Prostate gland (tissue), 2 donors: Measurements from ENCODE around the gene ARAP2. TPM values are rescaled to one million over a fixed set of nuclear protein-coding genes. Genes with fewer than 3 reads are reported as not detected.

Source experiments
- DNase-seq: peaks from one replicate; pipeline ENCODE4 v3.0.0-alpha.2; 2019; ENCODE audit warnings: low spot score
- H3K27ac ChIP-seq, 2 donors: fragments of 200-600 bp; sonication (generic); 2 replicates each; pipeline ENCODE4 v1.5.1; 2017 to 2019
- H3K27me3 ChIP-seq: fragments of 200-600 bp; sonication (generic); replicated peaks from 2 replicates; pipeline ENCODE4 v1.5.1; 2019; ENCODE audit not compliant: insufficient read depth
- H3K36me3 ChIP-seq, 2 donors: fragments of 200-600 bp; sonication (generic); 1 replicate in 1 of 2; 2 replicates in 1 of 2; pipeline versions ENCODE4 v1.5.1 to v1.8.1; 2017 to 2019
- H3K4me1 ChIP-seq: fragments of 200-600 bp; sonication (generic); replicated peaks from 2 replicates; pipeline ENCODE4 v1.5.1; 2019
- H3K4me3 ChIP-seq, 2 donors: fragments of 200-600 bp; sonication (generic); 2 replicates each; pipeline ENCODE4 v1.5.1; 2017 to 2019
- H3K9me3 ChIP-seq: fragments of 200-600 bp; sonication (generic); 2 replicates; pipeline ENCODE4 v1.5.1; 2017
- POLR2A ChIP-seq: fragments of 450-650 bp; IDR thresholded peaks from one replicate; pipeline ENCODE4 v1.6.1; 2016; ENCODE audit warnings: antibody characterized with exemption, mild to moderate bottlenecking
- POLR2AphosphoS5 ChIP-seq: sonication (generic); formaldehyde crosslinking; IDR thresholded peaks from one replicate; pipeline ENCODE4 v1.6.1; 2017; ENCODE audit warnings: antibody characterized with exemption
- WGBS: methylation state at CpG from one replicate; pipeline ENCODE4 v1.1.5; 2018; 5-methylcytosine and 5-hydroxymethylcytosine counted together
- intact Hi-C: fragments of 100-400 bp; cut with DNase I; formaldehyde crosslinking; loops from one replicate; pipeline ENCODE4 v1.14.2; 2022
- total RNA-seq, 2 donors: library from RNA; depleted of rRNA; stranded (reverse); fragments of >200 nt; gene quantifications; one replicate each; pipeline ENCODE4 v1.1.0, GENCODE V29; 2016
- TF ChIP-seq, protein P1 (sequence below), 4 experiments: fragments of 200-600 bp in 2 of 4; fragments of 450-650 bp in 2 of 4; sonication (generic) in 2 of 4; IDR thresholded peaks; 1 replicate in 3 of 4; 2 replicates in 1 of 4; pipeline ENCODE4 v1.5.1; 2016 to 2019; ENCODE audit warnings: antibody characterized with exemption in 4 of 4, mild to moderate bottlenecking in 2 of 4, moderate library complexity in 2 of 4

Gene ARAP2
- total RNA-seq, 2 donors from 2014 or later = 10.3 to 97.8 TPM

DNA sequence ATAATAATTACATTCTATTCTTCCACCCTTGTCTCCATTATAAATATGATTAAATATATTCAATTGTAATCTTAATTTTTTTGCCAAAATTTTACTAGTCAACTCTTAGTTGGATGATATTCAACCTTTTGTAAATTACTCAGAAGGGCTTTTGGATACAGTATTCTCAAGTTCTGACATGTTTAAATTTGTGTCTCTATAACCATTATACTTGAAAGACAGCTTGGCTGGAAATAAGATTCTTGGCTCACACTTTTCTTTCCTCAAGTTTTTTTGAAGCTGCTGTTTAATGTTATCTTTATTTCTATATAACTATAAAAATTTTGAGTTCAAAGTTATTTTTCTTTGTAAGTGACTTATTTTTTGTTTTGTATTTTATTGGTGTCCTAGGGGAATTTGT, 214.4 kb downstream of the ARAP2 start:
- no peak for DNase-seq
- Histone ChIP-seq H3K9me3 (no peaks in the 10 kb centered on the region), H3K4me3 (no peak overlapping the region), H3K27ac (no peak overlapping the region), H3K36me3 (no peaks in the 10 kb centered on the region), H3K27me3 (no peaks in the 10 kb centered on the region), H3K4me1 (no peaks in the 10 kb centered on the region)
- TF ChIP-seq POLR2A (no peak), POLR2AphosphoS5 (no peak)
- TF ChIP-seq, protein P1, sequence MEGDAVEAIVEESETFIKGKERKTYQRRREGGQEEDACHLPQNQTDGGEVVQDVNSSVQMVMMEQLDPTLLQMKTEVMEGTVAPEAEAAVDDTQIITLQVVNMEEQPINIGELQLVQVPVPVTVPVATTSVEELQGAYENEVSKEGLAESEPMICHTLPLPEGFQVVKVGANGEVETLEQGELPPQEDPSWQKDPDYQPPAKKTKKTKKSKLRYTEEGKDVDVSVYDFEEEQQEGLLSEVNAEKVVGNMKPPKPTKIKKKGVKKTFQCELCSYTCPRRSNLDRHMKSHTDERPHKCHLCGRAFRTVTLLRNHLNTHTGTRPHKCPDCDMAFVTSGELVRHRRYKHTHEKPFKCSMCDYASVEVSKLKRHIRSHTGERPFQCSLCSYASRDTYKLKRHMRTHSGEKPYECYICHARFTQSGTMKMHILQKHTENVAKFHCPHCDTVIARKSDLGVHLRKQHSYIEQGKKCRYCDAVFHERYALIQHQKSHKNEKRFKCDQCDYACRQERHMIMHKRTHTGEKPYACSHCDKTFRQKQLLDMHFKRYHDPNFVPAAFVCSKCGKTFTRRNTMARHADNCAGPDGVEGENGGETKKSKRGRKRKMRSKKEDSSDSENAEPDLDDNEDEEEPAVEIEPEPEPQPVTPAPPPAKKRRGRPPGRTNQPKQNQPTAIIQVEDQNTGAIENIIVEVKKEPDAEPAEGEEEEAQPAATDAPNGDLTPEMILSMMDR (IDR thresholded peaks at IDR 0.05) = no peak
- intact Hi-C loops = no loop called here

DNA sequence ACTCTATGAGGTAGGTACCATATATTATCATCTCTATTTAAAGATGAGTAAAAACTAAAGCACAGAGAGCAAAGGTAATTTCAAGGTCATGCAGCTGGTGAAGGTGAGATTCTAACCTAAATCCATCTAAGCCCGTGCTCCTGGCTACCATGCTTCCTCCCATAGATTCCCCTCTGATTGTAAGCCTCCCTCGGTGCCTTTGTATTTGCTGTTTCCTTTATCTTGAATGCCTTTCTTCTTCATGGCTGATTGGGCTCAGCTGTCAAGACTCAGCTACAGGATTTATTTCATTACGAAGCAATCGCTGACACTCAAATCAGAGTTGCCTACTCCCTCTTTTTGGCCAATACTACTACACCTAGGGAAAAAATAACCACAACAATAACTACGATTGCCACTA, 217.1 kb downstream of the ARAP2 start:
- no peaks in the 10 kb centered on the region for H3K9me3 ChIP-seq
- no peak overlapping the region for H3K27ac ChIP-seq
- H3K4me3 ChIP-seq = no peak overlapping the region
- TF ChIP-seq POLR2A = no peak
- TF ChIP-seq, protein P1 (IDR thresholded peaks at IDR 0.05) = no peak
- no peak for TF ChIP-seq POLR2AphosphoS5
- intact Hi-C loops = no loop called here
- WGBS = 66% methylated on average over 5 of the region's 5 CpGs
- DNase-seq = no peak
- H3K27me3 ChIP-seq = no peaks in the 10 kb centered on the region
- H3K36me3 ChIP-seq = no peaks in the 10 kb centered on the region
- no peaks in the 10 kb centered on the region for H3K4me1 ChIP-seq

DNA sequence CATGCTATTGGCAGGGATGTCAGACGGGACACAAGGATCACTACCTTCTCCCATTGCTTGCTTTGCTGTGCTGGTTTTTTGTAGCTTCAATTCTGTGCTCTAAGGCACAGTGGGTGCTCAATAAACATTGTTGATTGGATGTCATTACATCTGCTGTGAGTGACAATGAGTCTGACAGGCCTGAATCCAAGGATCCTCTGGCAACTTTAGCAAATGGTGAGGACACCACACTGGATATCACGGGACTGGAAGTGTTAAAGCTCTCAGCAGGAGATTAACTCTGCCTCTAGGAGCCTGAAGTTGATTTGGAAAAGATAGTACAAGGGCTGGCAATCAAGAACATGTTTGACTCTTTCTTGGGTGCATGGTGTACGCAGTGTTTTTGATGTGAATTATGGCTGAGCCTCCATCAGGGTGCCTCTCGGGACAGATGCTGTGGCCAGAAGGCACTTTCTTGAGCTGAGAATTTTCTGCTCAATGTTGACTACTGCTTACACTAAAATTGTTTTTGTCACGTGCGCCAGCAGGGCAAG, 217.9 kb downstream of the ARAP2 start:
- TF ChIP-seq POLR2AphosphoS5 (no peak), POLR2A (no peak)
- TF ChIP-seq, protein P1 (IDR thresholded peaks at IDR 0.05) = no peak
- no peak for DNase-seq
- 68% methylated on average over 6 of the region's 6 CpGs for WGBS
- H3K9me3 ChIP-seq = no peaks in the 10 kb centered on the region
- H3K27ac ChIP-seq = no peak overlapping the region
- H3K4me3 ChIP-seq = no peak overlapping the region
- no peaks in the 10 kb centered on the region for H3K4me1 ChIP-seq
- intact Hi-C loops = no loop called here
- no peaks in the 10 kb centered on the region for H3K27me3 ChIP-seq
- no peaks in the 10 kb centered on the region for H3K36me3 ChIP-seq

DNA sequence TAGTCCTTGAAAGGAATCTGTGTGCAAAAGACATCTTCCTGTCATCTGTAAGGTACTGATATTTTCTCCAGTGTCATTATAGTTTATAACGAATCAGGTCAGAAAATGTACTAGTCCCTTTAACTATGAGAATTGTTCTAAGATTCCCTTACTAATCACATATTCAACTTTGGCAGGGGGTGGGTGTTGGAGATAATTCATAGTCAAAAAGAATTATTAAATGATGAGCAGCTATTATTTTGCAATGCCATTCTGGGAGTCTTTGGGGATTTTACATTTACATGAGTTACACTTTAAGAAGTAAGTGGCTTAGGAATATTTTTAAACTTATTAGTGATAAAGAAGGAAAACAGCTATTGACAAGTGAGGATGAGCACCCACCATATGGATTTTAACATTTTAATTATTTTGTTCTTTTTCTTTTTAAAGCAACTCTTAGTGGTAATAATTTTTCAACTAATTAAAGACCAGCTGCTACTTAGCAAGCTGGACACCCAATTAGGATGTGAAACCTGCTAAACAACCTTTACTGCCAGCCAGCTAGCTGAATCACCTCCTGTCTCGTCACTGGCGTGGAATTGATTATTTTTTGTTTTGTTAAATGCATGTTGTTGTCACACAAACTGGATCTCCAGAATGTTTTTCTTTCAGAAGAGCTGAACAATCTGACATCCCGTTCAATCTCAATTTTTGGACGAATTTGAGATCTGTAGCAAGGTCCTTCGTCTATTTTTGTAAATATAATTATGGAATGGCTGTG, 219.2 kb downstream of the ARAP2 start:
- intact Hi-C loops = no loop called here
- DNase-seq = no peak
- TF ChIP-seq, protein P1 (IDR thresholded peaks at IDR 0.05) = no peak
- TF ChIP-seq POLR2A (no peak), POLR2AphosphoS5 (no peak)
- no peak overlapping the region for H3K4me3 ChIP-seq
- H3K27ac ChIP-seq = no peak overlapping the region
- H3K9me3 ChIP-seq = no peaks in the 10 kb centered on the region
- H3K27me3 ChIP-seq = no peaks in the 10 kb centered on the region
- 52% methylated on average over 6 of the region's 6 CpGs for WGBS
- H3K4me1 ChIP-seq = no peaks in the 10 kb centered on the region
- no peaks in the 10 kb centered on the region for H3K36me3 ChIP-seq

DNA sequence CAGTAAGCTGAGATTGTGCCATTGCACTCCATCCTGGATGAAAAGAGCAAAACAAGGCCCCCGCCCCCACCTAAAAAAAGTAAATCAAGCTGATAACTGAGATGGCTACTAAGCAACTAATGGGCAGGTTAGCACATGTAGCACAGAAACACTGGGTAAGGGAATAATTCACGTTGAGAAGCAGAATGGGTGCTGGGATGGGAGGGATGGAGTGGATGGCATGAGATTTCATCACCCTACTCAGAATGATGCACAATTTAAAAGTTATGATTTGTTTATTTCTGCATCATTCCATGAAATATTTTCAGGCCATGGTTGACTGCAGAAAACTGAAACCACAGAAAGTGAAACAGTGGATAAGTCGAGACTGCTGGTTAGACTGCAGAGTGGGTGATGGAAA, 224.0 kb downstream of the ARAP2 start:
- Histone ChIP-seq H3K27ac (no peak overlapping the region), H3K4me3 (no peak overlapping the region), H3K4me1 (no peaks in the 10 kb centered on the region), H3K27me3 (no peaks in the 10 kb centered on the region), H3K36me3 (no peaks in the 10 kb centered on the region), H3K9me3 (no peaks in the 10 kb centered on the region)
- DNase-seq = no peak
- intact Hi-C loops = no loop called here
- TF ChIP-seq POLR2AphosphoS5 = no peak
- TF ChIP-seq, protein P1 (IDR thresholded peaks at IDR 0.05) = no peak
- TF ChIP-seq POLR2A = no peak
- 80% methylated on average over 3 of the region's 3 CpGs for WGBS
